Sigmoid colon (tissue), 7 donors: ENCODE measurements around the gene SDHAF1. TPM values are rescaled to one million over a fixed set of nuclear protein-coding genes. Genes with fewer than 3 reads are reported as not detected.
"Not testable (repeated sequence)": the region's sequence is repeated elsewhere in the genome, so short reads cannot be mapped to it uniquely, and the experiment has no call there.

Experiments
- DNase-seq: peaks from one replicate; pipeline ENCODE4 v3.0.0-alpha.2; 2019
- H3K27ac ChIP-seq, 4 donors: fragments of 200-600 bp; sonication (generic); one replicate each; pipeline ENCODE4 v1.5.1; 2016 to 2019; ENCODE audit warnings: mild to moderate bottlenecking in 1 of 4
- H3K27me3 ChIP-seq, 3 donors: fragments of 200-600 bp; sonication (generic); one replicate each; pipeline ENCODE4 v1.5.1; 2019; ENCODE audit warnings: mild to moderate bottlenecking in 1 of 3
- H3K36me3 ChIP-seq, 4 donors: fragments of 200-600 bp; sonication (generic); one replicate each; pipeline ENCODE4 v1.5.1; 2016 to 2019
- H3K4me1 ChIP-seq, 4 donors: fragments of 200-600 bp; sonication (generic); one replicate each; pipeline ENCODE4 v1.5.1; 2017 to 2019
- H3K4me3 ChIP-seq, 4 donors: fragments of 200-600 bp; sonication (generic); one replicate each; pipeline ENCODE4 v1.5.1; 2017 to 2019; ENCODE audit warnings: mild to moderate bottlenecking in 2 of 4, moderate library complexity in 1 of 4
- H3K9me3 ChIP-seq, 4 donors: fragments of 200-600 bp in 3 of 4; sonication (generic) in 3 of 4; one replicate each; pipeline versions ENCODE4 v1.5.1 to v1.6.1; 2013 to 2019
- EP300 ChIP-seq, 4 donors: sonication (generic); formaldehyde crosslinking; IDR thresholded peaks; one replicate each; pipeline ENCODE4 v1.6.1; 2017; ENCODE audit warnings: antibody characterized with exemption in 4 of 4
- POLR2A ChIP-seq, 2 donors: fragments of 450-650 bp; IDR thresholded peaks; one replicate each; pipeline ENCODE4 v1.6.1; 2016; ENCODE audit warnings: antibody characterized with exemption in 2 of 2, mild to moderate bottlenecking in 2 of 2, moderate library complexity in 2 of 2
- POLR2AphosphoS5 ChIP-seq, 4 donors: sonication (generic); formaldehyde crosslinking; IDR thresholded peaks; one replicate each; pipeline ENCODE4 v1.6.1; 2017; ENCODE audit warnings: antibody characterized with exemption in 4 of 4
- WGBS, 2 donors: extraction: QIAGEN DNeasy Blood & Tissue Kit; methylation state at CpG; one replicate each; pipeline ENCODE4 v1.1.7; 2013; 5-methylcytosine and 5-hydroxymethylcytosine counted together
- intact Hi-C: fragments of 100-400 bp; cut with DNase I; formaldehyde crosslinking; loops from one replicate; pipeline ENCODE4 v1.15.1; 2023
- polyA plus RNA-seq, 3 donors: library from polyadenylated mRNA; stranded (reverse); fragments of 200-250 nt; gene quantifications; one replicate each; pipeline ENCODE4 v1.2.3, GENCODE V29; 2013
- total RNA-seq, 4 donors: library from RNA; depleted of rRNA; stranded (reverse); fragments of >200 nt; gene quantifications; one replicate each; pipeline ENCODE4 v1.1.0, GENCODE V29; 2016
- TF ChIP-seq, protein P1 (sequence below), 4 experiments: fragments of 450-650 bp in 3 of 4; fragments of 200-600 bp in 1 of 4; IDR thresholded peaks; one replicate each; pipeline ENCODE4 v1.5.1; 2016 to 2019; ENCODE audit warnings: antibody characterized with exemption in 4 of 4, mild to moderate bottlenecking in 3 of 4, moderate library complexity in 2 of 4
- donor health status: healthy with polysubstance abuse.
- donor health status: Bipolar disorder and iron deficiency.
- donor health status: healthy.

Gene SDHAF1
- total and polyA plus RNA-seq, 7 donors: 19.2 to 135 (median 56.2) TPM

DNA sequence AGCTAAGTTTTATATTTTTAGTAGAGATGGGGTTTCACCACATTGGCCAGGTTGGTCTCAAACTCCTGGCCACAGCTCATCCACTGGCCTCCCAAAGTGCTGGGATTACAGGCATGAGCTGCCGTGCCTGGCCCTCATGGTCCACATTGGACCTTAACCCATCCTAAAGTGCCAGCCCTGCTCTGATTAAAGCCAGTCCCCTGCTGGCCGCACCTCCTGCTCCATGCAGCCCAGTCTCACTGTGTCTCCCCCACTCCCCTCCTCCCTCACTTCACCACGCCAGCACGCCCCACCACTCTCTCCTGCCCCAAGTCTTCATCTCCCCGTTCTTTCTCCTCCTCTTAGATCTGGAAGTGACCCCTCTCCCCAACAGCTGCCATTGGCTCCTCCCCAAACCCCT is 16.7 kb upstream of the SDHAF1 start:
- H3K27me3 ChIP-seq: peaks cover 0 to 29% (median 6%) of the 10 kb centered on the region in 3 donors
- no peaks in the 10 kb centered on the region for H3K9me3 ChIP-seq
- intact Hi-C loops: no loop called here
- no peak overlapping the region for H3K4me3 ChIP-seq
- no peak for TF ChIP-seq EP300 (IDR thresholded peaks at IDR 0.05)
- TF ChIP-seq POLR2AphosphoS5 (IDR thresholded peaks at IDR 0.05): no peak
- no peak for TF ChIP-seq POLR2A (IDR thresholded peaks at IDR 0.05)
- TF ChIP-seq, protein P1, sequence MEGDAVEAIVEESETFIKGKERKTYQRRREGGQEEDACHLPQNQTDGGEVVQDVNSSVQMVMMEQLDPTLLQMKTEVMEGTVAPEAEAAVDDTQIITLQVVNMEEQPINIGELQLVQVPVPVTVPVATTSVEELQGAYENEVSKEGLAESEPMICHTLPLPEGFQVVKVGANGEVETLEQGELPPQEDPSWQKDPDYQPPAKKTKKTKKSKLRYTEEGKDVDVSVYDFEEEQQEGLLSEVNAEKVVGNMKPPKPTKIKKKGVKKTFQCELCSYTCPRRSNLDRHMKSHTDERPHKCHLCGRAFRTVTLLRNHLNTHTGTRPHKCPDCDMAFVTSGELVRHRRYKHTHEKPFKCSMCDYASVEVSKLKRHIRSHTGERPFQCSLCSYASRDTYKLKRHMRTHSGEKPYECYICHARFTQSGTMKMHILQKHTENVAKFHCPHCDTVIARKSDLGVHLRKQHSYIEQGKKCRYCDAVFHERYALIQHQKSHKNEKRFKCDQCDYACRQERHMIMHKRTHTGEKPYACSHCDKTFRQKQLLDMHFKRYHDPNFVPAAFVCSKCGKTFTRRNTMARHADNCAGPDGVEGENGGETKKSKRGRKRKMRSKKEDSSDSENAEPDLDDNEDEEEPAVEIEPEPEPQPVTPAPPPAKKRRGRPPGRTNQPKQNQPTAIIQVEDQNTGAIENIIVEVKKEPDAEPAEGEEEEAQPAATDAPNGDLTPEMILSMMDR (IDR thresholded peaks at IDR 0.05): no peak
- no peak for DNase-seq
- H3K27ac ChIP-seq: no peak overlapping the region
- no peaks in the 10 kb centered on the region for H3K36me3 ChIP-seq
- WGBS, 2 donors: 44 to 47% methylated on average over 5 of the region's 5 CpGs
- H3K4me1 ChIP-seq: no peaks in the 10 kb centered on the region

DNA sequence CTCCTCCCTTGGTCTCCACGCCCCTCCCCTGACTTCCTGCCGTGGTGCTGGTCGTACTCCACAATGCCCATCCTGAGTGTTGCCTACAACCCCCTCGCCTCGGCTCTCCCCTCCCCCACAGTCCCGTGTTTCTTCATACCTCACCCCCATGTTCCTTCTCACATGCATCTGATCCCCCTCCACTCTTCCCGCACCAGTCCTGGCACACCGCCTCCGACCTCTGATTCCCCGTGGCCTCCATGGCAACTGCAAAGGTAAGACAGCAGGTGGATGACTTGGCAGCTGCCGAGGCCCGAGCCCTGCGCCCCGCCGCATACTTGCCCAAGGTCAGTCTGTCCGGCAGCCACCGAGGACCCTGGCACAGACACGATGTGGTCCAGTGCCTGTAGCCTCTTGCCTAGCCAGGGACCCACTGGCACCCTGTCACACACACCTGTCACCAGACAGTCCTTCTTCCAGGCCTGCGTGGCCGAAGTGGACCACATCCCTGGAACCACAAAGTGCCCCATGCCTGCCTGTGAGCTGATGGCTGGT is 16.1 kb upstream of the SDHAF1 start:
- H3K4me1 ChIP-seq: no peaks in the 10 kb centered on the region
- H3K27ac ChIP-seq: no peak overlapping the region
- intact Hi-C loops: no loop called here
- WGBS, 2 donors: 56 to 67% methylated on average over 20 of the region's 20 CpGs
- no peaks in the 10 kb centered on the region for H3K9me3 ChIP-seq
- peaks cover 0 to 35% (median 6%) of the 10 kb centered on the region in 3 donors for H3K27me3 ChIP-seq
- no peak overlapping the region for H3K4me3 ChIP-seq
- TF ChIP-seq, protein P1 (IDR thresholded peaks at IDR 0.05): no peak
- TF ChIP-seq POLR2A (IDR thresholded peaks at IDR 0.05) (no peak), POLR2AphosphoS5 (IDR thresholded peaks at IDR 0.05) (no peak), EP300 (IDR thresholded peaks at IDR 0.05) (no peak)
- DNase-seq: no peak
- no peaks in the 10 kb centered on the region for H3K36me3 ChIP-seq

DNA sequence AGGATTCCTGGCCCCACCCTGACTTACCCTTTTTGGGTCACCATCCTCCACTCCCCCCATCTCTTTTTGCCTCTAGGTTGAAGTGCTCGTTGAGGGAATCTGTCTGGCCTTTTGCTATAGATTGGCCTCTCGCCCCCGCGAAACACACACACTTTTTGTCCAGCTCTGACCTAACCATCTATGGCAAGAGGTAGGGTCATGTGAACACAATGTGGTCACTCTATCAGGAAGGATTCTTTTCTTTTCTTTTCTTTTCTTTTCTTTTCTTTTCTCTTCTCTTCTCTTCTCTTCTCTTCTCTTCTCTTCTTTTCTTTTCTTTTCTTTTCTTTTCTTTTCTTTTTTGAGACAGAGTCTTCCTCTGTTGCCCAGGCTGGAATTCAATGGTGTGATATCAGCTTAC is 14.0 kb upstream of the SDHAF1 start:
- H3K9me3 ChIP-seq, intact Hi-C loops, H3K36me3 ChIP-seq, H3K4me3 ChIP-seq, H3K4me1 ChIP-seq, H3K27ac ChIP-seq, DNase-seq: not testable (repeated sequence)
- WGBS, 2 donors: 87 to 91% methylated on average over 4 of the region's 4 CpGs
- H3K27me3 ChIP-seq: peaks cover 0 to 45% (median 16%) of the 10 kb centered on the region in 3 donors

DNA sequence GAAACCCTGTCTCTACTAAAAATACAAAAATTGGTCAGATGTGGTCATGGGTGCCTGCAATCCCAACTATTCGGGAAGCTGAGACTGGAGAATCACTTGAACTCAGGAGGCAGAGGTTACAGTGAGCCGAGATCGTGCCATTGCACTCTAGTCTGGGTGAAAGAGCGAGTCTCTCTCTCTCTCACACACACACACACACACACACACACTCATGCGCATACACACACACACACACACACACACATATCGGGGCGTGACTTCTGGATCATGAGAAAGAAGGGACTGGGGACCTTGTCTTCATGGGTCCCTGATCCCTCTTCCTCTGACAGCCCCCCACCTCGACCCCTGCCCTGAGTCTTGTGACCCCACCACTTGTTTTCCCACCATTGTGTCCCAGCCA is 11.8 kb upstream of the SDHAF1 start:
- peaks cover 11 to 59% (median 33%) of the 10 kb centered on the region in 3 donors for H3K27me3 ChIP-seq
- WGBS, 2 donors: 76 to 78% methylated on average over 8 of the region's 8 CpGs
- H3K4me3 ChIP-seq: no peak overlapping the region
- DNase-seq: no peak
- TF ChIP-seq, protein P1 (IDR thresholded peaks at IDR 0.05): no peak
- no peak for TF ChIP-seq EP300 (IDR thresholded peaks at IDR 0.05)
- no peak for TF ChIP-seq POLR2A (IDR thresholded peaks at IDR 0.05)
- no peak for TF ChIP-seq POLR2AphosphoS5 (IDR thresholded peaks at IDR 0.05)
- H3K36me3 ChIP-seq: no peaks in the 10 kb centered on the region
- intact Hi-C loops: no loop called here
- H3K27ac ChIP-seq: no peak overlapping the region
- no peaks in the 10 kb centered on the region for H3K9me3 ChIP-seq
- peaks cover 0 to 11% (median 9%) of the 10 kb centered on the region in 4 donors for H3K4me1 ChIP-seq

DNA sequence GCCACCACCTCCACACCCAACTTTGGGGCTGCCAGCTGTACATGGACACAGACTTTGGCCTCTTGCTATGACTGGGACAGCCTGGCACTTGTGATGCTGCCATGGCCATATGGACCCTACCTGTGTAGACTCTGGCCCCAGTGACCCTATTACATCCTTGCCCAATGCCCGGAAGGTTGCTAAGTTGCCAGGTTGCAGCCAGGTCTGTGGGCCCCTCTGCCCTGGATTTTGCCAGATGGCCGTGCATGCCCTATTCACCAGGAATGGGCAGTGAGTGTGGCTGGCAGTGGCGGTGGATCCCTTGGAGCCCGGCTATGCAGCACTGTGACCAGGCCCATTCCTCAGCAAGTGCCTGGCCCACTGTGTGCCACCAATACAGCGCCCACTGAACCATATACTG is 8.9 kb upstream of the SDHAF1 start:
- TF ChIP-seq EP300 (IDR thresholded peaks at IDR 0.05) (no peak), POLR2AphosphoS5 (IDR thresholded peaks at IDR 0.05) (no peak), POLR2A (IDR thresholded peaks at IDR 0.05) (no peak)
- TF ChIP-seq, protein P1 (IDR thresholded peaks at IDR 0.05): no peak

More for the DNA sequence above, 8.9 kb upstream of the SDHAF1 start:
- Histone ChIP-seq H3K27me3 (peaks cover 11 to 64% (median 27%) of the 10 kb centered on the region in 3 donors), H3K27ac (no peak overlapping the region), H3K4me1 (peaks cover 0 to 11% (median 9%) of the 10 kb centered on the region in 4 donors), H3K9me3 (no peaks in the 10 kb centered on the region), H3K36me3 (no peaks in the 10 kb centered on the region), H3K4me3 (no peak overlapping the region)
- 88 to 93% methylated on average over 5 of the region's 5 CpGs for WGBS, 2 donors
- intact Hi-C loops: no loop called here
- no peak for DNase-seq
